Skeletal muscle tissue (tissue), 4 donors: ENCODE results near the gene TIMMDC1. TPM values are rescaled to one million over a fixed set of nuclear protein-coding genes. Genes with fewer than 3 reads are reported as not detected.
"Not testable (repeated sequence)": the region's sequence is repeated elsewhere in the genome, so short reads cannot be mapped to it uniquely, and the experiment has no call there.

Experiments used
- H3K27ac ChIP-seq: one replicate; pipeline ENCODE4 v1.7.0; 2013; ENCODE audit warnings: mild to moderate bottlenecking, low read depth, low read length, inconsistent platforms
- H3K27me3 ChIP-seq, 3 donors: one replicate each; pipeline ENCODE4 v1.7.0; 2013; ENCODE audit warnings: low read length in 3 of 3; ENCODE audit not compliant: control insufficient read depth in 3 of 3, insufficient read depth in 3 of 3
- H3K36me3 ChIP-seq, 3 donors: one replicate each; pipeline ENCODE4 v1.7.0; 2013; ENCODE audit warnings: low read length in 3 of 3; ENCODE audit not compliant: control insufficient read depth in 3 of 3, insufficient read depth in 3 of 3
- H3K4me1 ChIP-seq, 3 donors: one replicate each; pipeline ENCODE4 v1.7.0; 2013; ENCODE audit warnings: low read length in 3 of 3, mild to moderate bottlenecking in 3 of 3; ENCODE audit not compliant: control insufficient read depth in 3 of 3, insufficient read depth in 3 of 3
- H3K4me3 ChIP-seq, 3 donors: one replicate each; pipeline ENCODE4 v1.7.0; 2013; ENCODE audit warnings: low read length in 3 of 3
- H3K9ac ChIP-seq, 3 donors: one replicate each; pipeline ENCODE4 v1.7.0; 2013; ENCODE audit warnings: low read length in 3 of 3, mild to moderate bottlenecking in 3 of 3, moderate library complexity in 2 of 3, low read depth in 1 of 3
- H3K9me3 ChIP-seq, 3 donors: one replicate each; pipeline ENCODE4 v1.7.0; 2013; ENCODE audit warnings: low read length in 3 of 3; ENCODE audit not compliant: control insufficient read depth in 3 of 3
- total RNA-seq: library from RNA; depleted of rRNA; stranded (reverse); fragments of >200 nt; gene quantifications from one replicate; pipeline ENCODE4 v1.2.3, GENCODE V29; 2014
- donor health status: Osteomylitis.

The TIMMDC1 gene
- total RNA-seq, 1 donor from 2014 or later: 33.9 TPM

GRCh38 chr3:119559441-119559963, 61.2 kb downstream of the TIMMDC1 start, which contains the start of gene CD80:
Gene CD80 (minus strand): TSS chr3:119559614. CDS start chr3:119557728, 1,886 bp downstream.
- Histone ChIP-seq H3K9me3 (peaks cover 0 to 2% (median 0%) of the 10 kb centered on the region in 3 donors), H3K27me3 (no peaks in the 10 kb centered on the region), H3K4me3 (no peak within 1 kb of the TSS), H3K4me1 (peaks cover 0 to 9% (median 0%) of the 10 kb centered on the region in 3 donors), H3K27ac (no peak within 1 kb of the TSS), H3K36me3 (no peaks in the 10 kb centered on the region), H3K9ac (no peak within 1 kb of the TSS)

GRCh38 chr3:119560160-119560559, 61.8 kb downstream of the TIMMDC1 start:
- Histone ChIP-seq H3K36me3 (no peaks in the 10 kb centered on the region), H3K27ac (no peak overlapping the region), H3K9ac (no peak overlapping the region), H3K27me3 (no peaks in the 10 kb centered on the region), H3K4me1 (peaks cover 0 to 9% (median 0%) of the 10 kb centered on the region in 3 donors), H3K4me3 (no peak overlapping the region), H3K9me3 (peaks cover 0 to 2% (median 0%) of the 10 kb centered on the region in 3 donors)

GRCh38 chr3:119562307-119562961, 64.1 kb downstream of the TIMMDC1 start:
- H3K9ac ChIP-seq: peak overlapping the region in 1 of 3 donors; percentile 25
- peaks cover 0 to 2% (median 0%) of the 10 kb centered on the region in 3 donors for H3K9me3 ChIP-seq
- H3K27ac ChIP-seq: no peak overlapping the region
- H3K27me3 ChIP-seq: no peaks in the 10 kb centered on the region
- H3K36me3 ChIP-seq: no peaks in the 10 kb centered on the region
- peaks cover 0 to 9% (median 0%) of the 10 kb centered on the region in 3 donors for H3K4me1 ChIP-seq
- no peak overlapping the region for H3K4me3 ChIP-seq

GRCh38 chr3:119563334-119563733, 65.0 kb downstream of the TIMMDC1 start:
- H3K9ac ChIP-seq, H3K9me3 ChIP-seq, H3K4me3 ChIP-seq, H3K27ac ChIP-seq, H3K36me3 ChIP-seq, H3K4me1 ChIP-seq, H3K27me3 ChIP-seq: not testable (repeated sequence)

GRCh38 chr3:119569156-119569555, 70.8 kb downstream of the TIMMDC1 start:
- Histone ChIP-seq H3K4me3 (no peak overlapping the region), H3K4me1 (no peaks in the 10 kb centered on the region), H3K27ac (no peak overlapping the region), H3K9me3 (peaks cover 0 to 2% (median 0%) of the 10 kb centered on the region in 3 donors), H3K9ac (no peak overlapping the region), H3K27me3 (no peaks in the 10 kb centered on the region), H3K36me3 (no peaks in the 10 kb centered on the region)

GRCh38 chr3:119570229-119570628, 71.9 kb downstream of the TIMMDC1 start:
- Histone ChIP-seq H3K36me3 (no peaks in the 10 kb centered on the region), H3K9me3 (no peaks in the 10 kb centered on the region), H3K4me3 (no peak overlapping the region), H3K27me3 (no peaks in the 10 kb centered on the region), H3K9ac (no peak overlapping the region), H3K27ac (no peak overlapping the region), H3K4me1 (no peaks in the 10 kb centered on the region)

- Histone ChIP-seq H3K27ac (no peak overlapping the region), H3K9me3 (no peaks in the 10 kb centered on the region), H3K4me3 (no peak overlapping the region), H3K9ac (no peak overlapping the region), H3K36me3 (no peaks in the 10 kb centered on the region), H3K4me1 (no peaks in the 10 kb centered on the region), H3K27me3 (no peaks in the 10 kb centered on the region)
Measured at GRCh38 chr3:119571230-119571629, 72.9 kb downstream of the TIMMDC1 start.

- H3K9ac ChIP-seq: no peak overlapping the region
- H3K27me3 ChIP-seq: no peaks in the 10 kb centered on the region
- H3K36me3 ChIP-seq: no peaks in the 10 kb centered on the region
- H3K4me1 ChIP-seq: no peaks in the 10 kb centered on the region
- no peak overlapping the region for H3K27ac ChIP-seq
- no peaks in the 10 kb centered on the region for H3K9me3 ChIP-seq
- no peak overlapping the region for H3K4me3 ChIP-seq
Measured at GRCh38 chr3:119571688-119572087, 73.3 kb downstream of the TIMMDC1 start.

Other genes starting within 250 kb of the TIMMDC1 start
- 9.4 TPM for gene ARHGAP31, start 204.2 kb upstream of the TIMMDC1 start, total RNA-seq
- gene TMEM39A, start 34.9 kb upstream of the TIMMDC1 start, total RNA-seq: 45.9 TPM
- gene POGLUT1, start 29.6 kb upstream of the TIMMDC1 start, total RNA-seq: 6.8 TPM
- 1.0 TPM for gene CD80, start 61.1 kb downstream of the TIMMDC1 start, total RNA-seq
- gene ADPRH, start 80.9 kb downstream of the TIMMDC1 start, total RNA-seq: 5.2 TPM
- gene PLA1A, start 99.3 kb downstream of the TIMMDC1 start, total RNA-seq: not detected
- 13.6 TPM for gene POPDC2, start 162.0 kb downstream of the TIMMDC1 start, total RNA-seq
- 24.5 TPM for gene COX17, start 178.9 kb downstream of the TIMMDC1 start, total RNA-seq
- under 0.01 TPM for gene CFAP91, start 204.5 kb downstream of the TIMMDC1 start, total RNA-seq